GM19025 (cell line): Measurements from ENCODE around the gene AP1B1.

Source experiments
- ATAC-seq: cut with Tn5 transposase; IDR thresholded peaks from one replicate; pipeline ENCODE4 v1.9.1; 2021; ENCODE audit warnings: mild to moderate bottlenecking, low read depth, moderate library complexity; ENCODE audit not compliant: unreplicated experiment

Gene AP1B1

GRCh38 chr22:29334696-29335344 lies 53.5 kb downstream of the AP1B1 start:
- ATAC-seq = no peak

GRCh38 chr22:29334148-29334547 lies 54.2 kb downstream of the AP1B1 start:
- ATAC-seq = no peak

- ATAC-seq = no peak
Measured at GRCh38 chr22:29332886-29333496, 55.4 kb downstream of the AP1B1 start.

- no peak for ATAC-seq
Measured at GRCh38 chr22:29331658-29332300, 56.6 kb downstream of the AP1B1 start.

GRCh38 chr22:29331213-29331612 lies 57.2 kb downstream of the AP1B1 start:
- no peak for ATAC-seq

- no peak for ATAC-seq
Measured at GRCh38 chr22:29330753-29331152, 57.6 kb downstream of the AP1B1 start.

- ATAC-seq = no peak
Measured at GRCh38 chr22:29330291-29330690, 58.1 kb downstream of the AP1B1 start.

GRCh38 chr22:29329581-29329980 lies 58.8 kb downstream of the AP1B1 start:
- no peak for ATAC-seq

- ATAC-seq = no peak
Measured at GRCh38 chr22:29328566-29329500, 59.5 kb downstream of the AP1B1 start.

GRCh38 chr22:29328055-29328454 lies 60.3 kb downstream of the AP1B1 start:
- no peak for ATAC-seq

- ATAC-seq = no peak
Measured at GRCh38 chr22:29327089-29327764, 61.1 kb downstream of the AP1B1 start.

- ATAC-seq = no peak
Measured at GRCh38 chr22:29326481-29326880, 61.9 kb downstream of the AP1B1 start.

GRCh38 chr22:29325785-29326315 lies 62.5 kb downstream of the AP1B1 start:
- ATAC-seq = no peak

GRCh38 chr22:29325356-29325755 lies 63.0 kb downstream of the AP1B1 start:
- ATAC-seq = no peak

GRCh38 chr22:29323641-29324040 lies 64.7 kb downstream of the AP1B1 start:
- no peak for ATAC-seq

- no peak for ATAC-seq
Measured at GRCh38 chr22:29320546-29320945, 67.8 kb downstream of the AP1B1 start.

GRCh38 chr22:29319072-29319471 lies 69.3 kb downstream of the AP1B1 start:
- ATAC-seq = no peak

GRCh38 chr22:29317827-29318454 lies 70.4 kb downstream of the AP1B1 start:
- no peak for ATAC-seq

GRCh38 chr22:29316141-29316828 lies 72.1 kb downstream of the AP1B1 start:
- ATAC-seq = no peak
